ENCODE data around the gene KCNIP4. TPM values are rescaled to one million over a fixed set of nuclear protein-coding genes. Genes with fewer than 3 reads are reported as not detected.
A peak's percentile ranks its signal among the peaks of the same experiment; 100 is the strongest.

KCNIP4 gene
- total RNA-seq, 1 experiment from 2014 or later = not detected

DNA sequence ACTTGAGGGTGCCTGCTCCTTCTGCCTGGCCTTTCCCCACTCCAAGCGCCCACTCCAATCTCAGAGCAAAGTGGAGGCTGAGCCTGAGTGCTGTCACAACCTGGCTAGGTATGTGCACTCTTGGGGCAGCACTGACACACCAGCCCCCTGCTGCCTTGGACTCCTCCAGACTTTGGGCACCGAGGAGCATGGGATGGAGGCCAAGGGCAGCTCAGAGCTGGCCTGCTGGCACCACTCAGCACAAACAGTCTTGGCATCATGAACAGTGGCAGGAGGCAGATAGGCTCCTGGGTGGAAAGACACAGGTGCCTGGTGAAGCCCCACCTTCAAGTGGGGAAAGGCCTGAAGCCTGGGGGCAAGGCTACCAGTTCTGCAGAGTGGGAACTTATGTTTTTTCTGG is 91.8 kb downstream of the KCNIP4 start:
- DNase-seq (ENCODE audit: low read depth in 1 of 2, low spot score in 2 of 2) = no peak
- no peaks in the 10 kb centered on the region for H3K27me3 ChIP-seq (replicated peaks)
- H3K4me3 ChIP-seq = no peak overlapping the region
- H3K36me3 ChIP-seq = no peaks in the 10 kb centered on the region
- no peaks in the 10 kb centered on the region for H3K9me3 ChIP-seq (replicated peaks)
- H3K27ac ChIP-seq = no peak overlapping the region
- H3K4me1 ChIP-seq (replicated peaks) = no peaks in the 10 kb centered on the region

DNA sequence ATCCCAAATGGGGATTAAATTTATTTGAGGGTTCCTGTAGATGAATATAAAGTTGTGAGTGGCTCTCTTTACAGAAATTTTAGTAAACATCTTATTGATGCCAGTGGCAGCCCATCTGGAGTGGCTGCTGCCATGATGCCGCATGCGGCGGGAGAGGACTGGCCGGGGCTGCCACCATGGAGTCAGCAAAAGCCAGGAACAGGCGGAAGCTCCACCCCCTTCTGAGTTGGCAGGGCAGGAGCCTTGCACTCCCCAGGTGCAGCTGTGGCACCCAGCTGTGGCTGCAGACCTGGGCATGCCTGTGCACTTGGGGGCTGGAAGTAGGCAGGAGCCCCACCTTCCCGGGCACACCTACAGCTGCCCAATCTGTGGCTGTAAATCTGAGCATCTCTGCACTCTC is 92.3 kb downstream of the KCNIP4 start:
- Histone ChIP-seq H3K9me3 (replicated peaks) (no peaks in the 10 kb centered on the region), H3K27ac (no peak overlapping the region), H3K27me3 (replicated peaks) (no peaks in the 10 kb centered on the region), H3K4me1 (replicated peaks) (no peaks in the 10 kb centered on the region), H3K36me3 (no peaks in the 10 kb centered on the region), H3K4me3 (no peak overlapping the region)
- DNase-seq (ENCODE audit: low read depth in 1 of 2, low spot score in 2 of 2) = no peak

DNA sequence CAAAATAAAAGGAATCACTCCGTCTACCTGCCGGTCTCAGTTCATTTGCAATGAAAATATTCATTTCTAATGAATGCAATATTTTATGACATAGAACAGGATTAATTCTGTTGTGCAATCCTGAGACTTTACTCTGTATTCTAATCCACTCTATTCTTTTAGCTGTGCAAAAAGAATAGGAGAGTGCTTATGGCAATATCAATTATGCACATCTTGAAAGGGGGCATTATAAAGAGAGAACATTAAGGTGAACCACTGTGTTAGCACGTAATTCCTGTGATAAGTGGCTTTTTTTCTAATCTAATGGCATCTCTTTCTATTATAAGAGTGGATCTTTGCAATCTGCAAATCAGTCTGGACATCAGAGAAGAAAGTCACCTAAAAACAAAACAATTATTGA is 99.5 kb downstream of the KCNIP4 start:
- no peaks in the 10 kb centered on the region for H3K9me3 ChIP-seq (replicated peaks)
- no peak for DNase-seq (ENCODE audit: low read depth in 1 of 2, low spot score in 2 of 2)
- H3K27me3 ChIP-seq (replicated peaks) = no peaks in the 10 kb centered on the region
- H3K36me3 ChIP-seq = no peaks in the 10 kb centered on the region
- no peak overlapping the region for H3K4me3 ChIP-seq
- H3K27ac ChIP-seq = no peak overlapping the region
- no peaks in the 10 kb centered on the region for H3K4me1 ChIP-seq (replicated peaks)

DNA sequence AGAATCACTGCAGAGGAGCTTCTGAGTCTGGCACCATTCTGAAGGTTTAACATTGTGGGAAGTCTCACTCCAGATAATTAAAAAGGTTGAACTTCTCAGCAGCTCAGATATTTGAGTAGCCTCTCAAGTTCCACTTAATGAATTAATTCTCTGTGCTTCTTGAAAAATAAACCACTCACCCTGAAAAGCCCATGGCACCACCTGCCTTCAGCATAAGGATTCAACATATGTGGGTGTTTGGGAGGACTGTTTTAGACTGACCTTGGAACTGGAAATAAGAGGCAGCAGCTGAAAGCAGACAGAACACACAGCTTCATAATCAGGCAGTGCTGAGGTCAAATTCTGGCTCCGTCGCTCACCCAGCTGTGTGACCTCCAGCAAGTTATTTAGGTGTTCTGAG is 100.6 kb downstream of the KCNIP4 start:
- Histone ChIP-seq H3K27ac (no peak overlapping the region), H3K9me3 (replicated peaks) (no peaks in the 10 kb centered on the region), H3K36me3 (no peaks in the 10 kb centered on the region), H3K4me3 (no peak overlapping the region), H3K4me1 (replicated peaks) (no peaks in the 10 kb centered on the region), H3K27me3 (replicated peaks) (no peaks in the 10 kb centered on the region)
- no peak for DNase-seq (ENCODE audit: low read depth in 1 of 2, low spot score in 2 of 2)

DNA sequence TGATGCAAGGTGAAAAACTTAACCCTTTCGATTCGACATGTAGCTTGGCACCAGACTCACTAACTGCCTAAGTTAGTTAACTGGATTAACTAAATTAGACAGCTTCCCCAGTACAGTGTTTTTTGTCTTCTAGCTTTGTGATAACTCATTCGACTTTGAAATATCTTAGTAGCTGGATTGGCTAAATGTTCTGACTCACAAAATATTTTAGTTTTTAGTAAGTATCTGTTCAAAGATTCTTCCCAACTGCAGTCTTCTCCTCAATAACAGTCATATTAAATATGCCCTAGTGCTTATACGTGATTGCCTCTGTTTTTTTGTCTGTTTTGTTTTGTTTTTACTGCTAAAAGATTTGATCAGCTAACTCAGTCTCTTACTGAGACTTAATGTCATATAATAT is 102.9 kb downstream of the KCNIP4 start:
- no peak for DNase-seq (ENCODE audit: low read depth in 1 of 2, low spot score in 2 of 2)
- Histone ChIP-seq H3K27ac (no peak overlapping the region), H3K4me1 (replicated peaks) (no peaks in the 10 kb centered on the region), H3K4me3 (no peak overlapping the region), H3K36me3 (no peaks in the 10 kb centered on the region), H3K9me3 (replicated peaks) (no peaks in the 10 kb centered on the region), H3K27me3 (replicated peaks) (no peaks in the 10 kb centered on the region)

DNA sequence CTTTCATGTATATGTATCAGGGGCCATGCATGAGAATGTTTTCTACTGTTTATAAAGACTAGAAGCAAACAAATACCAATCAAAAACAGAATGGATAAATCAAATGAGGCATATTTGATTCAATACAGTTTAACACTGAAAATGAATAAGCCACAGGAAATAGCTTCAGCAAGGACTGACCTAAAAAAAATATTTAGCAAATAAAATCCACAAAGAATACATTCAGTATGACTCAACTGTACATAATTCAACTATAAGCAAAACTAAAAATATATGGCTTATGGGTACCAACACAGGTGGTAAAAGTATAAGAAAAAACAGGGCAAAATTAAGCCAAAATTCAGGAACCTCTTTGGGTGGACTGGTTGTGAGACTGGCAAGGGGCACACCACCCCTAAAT is 112.9 kb downstream of the KCNIP4 start:
- Histone ChIP-seq H3K27ac (no peak overlapping the region), H3K4me3 (no peak overlapping the region), H3K27me3 (replicated peaks) (no peaks in the 10 kb centered on the region), H3K36me3 (no peaks in the 10 kb centered on the region), H3K9me3 (replicated peaks) (no peaks in the 10 kb centered on the region), H3K4me1 (replicated peaks) (no peaks in the 10 kb centered on the region; the same call in 1 of the 2 replicates)
- DNase-seq (ENCODE audit: low read depth in 1 of 2, low spot score in 2 of 2) = no peak

DNA sequence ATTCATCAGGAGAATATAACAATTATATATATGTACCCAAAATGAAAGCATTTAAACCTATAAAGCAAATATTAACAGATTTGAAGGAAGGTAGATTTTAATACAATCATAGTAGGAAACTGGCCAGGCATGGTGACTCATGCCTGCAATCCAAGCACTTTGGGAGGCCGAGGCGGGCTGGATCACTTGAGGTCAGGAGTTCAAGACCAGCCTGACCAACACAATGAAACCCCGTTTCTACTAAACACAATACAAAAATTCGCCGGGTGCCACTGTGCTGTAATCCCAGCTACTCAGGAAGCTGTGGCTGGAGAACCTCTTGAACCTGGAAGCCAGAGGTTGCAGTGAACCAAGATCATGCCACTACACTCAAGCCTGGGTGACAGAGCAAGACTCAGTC is 118.3 kb downstream of the KCNIP4 start:
- no peak overlapping the region for H3K4me3 ChIP-seq
- H3K27ac ChIP-seq = no peak overlapping the region
- no peaks in the 10 kb centered on the region for H3K36me3 ChIP-seq
- no peaks in the 10 kb centered on the region for H3K27me3 ChIP-seq (replicated peaks)
- peaks cover 8% of the 10 kb centered on the region for H3K4me1 ChIP-seq (replicated peaks)
- no peaks in the 10 kb centered on the region for H3K9me3 ChIP-seq (replicated peaks)
- peak; percentile 14 to 45 for DNase-seq (ENCODE audit: low read depth in 1 of 2, low spot score in 2 of 2)

DNA sequence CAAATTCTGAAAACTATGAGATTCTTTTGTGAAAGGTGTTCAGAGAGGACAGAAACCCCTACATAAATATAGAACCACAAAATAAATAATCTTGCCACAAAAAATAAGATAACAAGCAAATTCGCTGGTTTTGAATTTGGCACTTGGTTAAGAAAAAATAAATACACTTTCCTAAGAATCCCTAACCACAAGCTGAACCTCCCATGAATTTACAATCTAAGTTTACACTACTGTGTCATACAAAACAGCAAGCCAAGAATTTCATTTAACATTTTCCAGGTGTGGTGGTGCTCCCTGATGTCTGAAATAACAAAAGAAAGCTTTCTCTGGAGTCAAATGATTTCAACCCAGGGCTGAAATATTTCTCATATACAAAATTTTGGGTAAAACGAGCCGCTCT is 121.0 kb downstream of the KCNIP4 start:
- no peak overlapping the region for H3K4me3 ChIP-seq
- peak in 1 of 2 experiments; percentile 71 for DNase-seq (ENCODE audit: low read depth in 1 of 2, low spot score in 2 of 2)
- H3K9me3 ChIP-seq (replicated peaks) = no peaks in the 10 kb centered on the region
- H3K27ac ChIP-seq = no peak overlapping the region
- peaks cover 8% of the 10 kb centered on the region for H3K4me1 ChIP-seq (replicated peaks)
- no peaks in the 10 kb centered on the region for H3K27me3 ChIP-seq (replicated peaks)
- no peaks in the 10 kb centered on the region for H3K36me3 ChIP-seq

DNA sequence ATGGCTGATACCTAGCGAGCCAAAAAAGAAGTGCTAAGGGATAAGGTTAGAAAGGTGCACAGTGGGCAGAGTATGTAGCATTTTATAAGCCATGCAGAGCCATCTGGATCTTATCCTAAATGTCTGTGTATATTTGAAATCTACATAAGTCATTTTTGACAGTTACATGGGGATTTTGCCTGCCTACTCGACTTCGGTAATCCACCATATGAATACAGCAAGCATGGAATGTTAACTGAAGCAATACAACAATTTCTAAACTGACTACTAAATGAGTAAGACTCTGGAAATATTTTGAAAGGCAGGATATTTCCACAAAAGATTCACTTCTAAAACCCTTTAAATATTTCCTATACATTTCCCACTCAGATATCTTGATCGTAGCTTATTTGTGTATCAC is 122.5 kb downstream of the KCNIP4 start:
- DNase-seq (ENCODE audit: low read depth in 1 of 2, low spot score in 2 of 2) = no peak
- Histone ChIP-seq H3K4me3 (no peak overlapping the region), H3K4me1 (replicated peaks) (peaks cover 8% of the 10 kb centered on the region), H3K36me3 (no peaks in the 10 kb centered on the region), H3K27ac (no peak overlapping the region), H3K27me3 (replicated peaks) (no peaks in the 10 kb centered on the region), H3K9me3 (replicated peaks) (no peaks in the 10 kb centered on the region)

DNA sequence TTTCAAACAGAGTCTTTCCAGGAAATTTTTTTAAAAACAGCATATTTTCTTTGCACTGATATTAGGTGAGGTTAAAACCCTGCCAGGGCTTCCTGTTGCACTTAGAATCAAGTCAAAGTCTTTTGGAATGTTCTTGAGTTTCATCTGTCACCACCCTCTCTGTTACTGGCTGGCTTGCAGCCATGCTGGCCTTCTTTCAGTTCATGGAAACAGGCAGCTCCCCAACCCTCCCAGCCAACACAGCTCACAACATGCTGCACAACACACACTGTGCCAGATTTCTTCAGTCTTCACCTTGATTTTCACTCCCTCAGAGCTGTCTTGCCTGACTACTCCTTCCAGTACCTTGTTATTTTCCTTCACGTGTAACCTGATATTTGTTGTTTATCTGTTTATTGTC is 129.5 kb downstream of the KCNIP4 start:
- H3K9me3 ChIP-seq (replicated peaks) = no peaks in the 10 kb centered on the region
- H3K4me1 ChIP-seq (replicated peaks) = no peaks in the 10 kb centered on the region
- H3K27me3 ChIP-seq (replicated peaks) = no peaks in the 10 kb centered on the region
- H3K36me3 ChIP-seq = no peaks in the 10 kb centered on the region
- H3K4me3 ChIP-seq = no peak overlapping the region
- no peak for DNase-seq (ENCODE audit: low read depth in 1 of 2, low spot score in 2 of 2)
- H3K27ac ChIP-seq = no peak overlapping the region

DNA sequence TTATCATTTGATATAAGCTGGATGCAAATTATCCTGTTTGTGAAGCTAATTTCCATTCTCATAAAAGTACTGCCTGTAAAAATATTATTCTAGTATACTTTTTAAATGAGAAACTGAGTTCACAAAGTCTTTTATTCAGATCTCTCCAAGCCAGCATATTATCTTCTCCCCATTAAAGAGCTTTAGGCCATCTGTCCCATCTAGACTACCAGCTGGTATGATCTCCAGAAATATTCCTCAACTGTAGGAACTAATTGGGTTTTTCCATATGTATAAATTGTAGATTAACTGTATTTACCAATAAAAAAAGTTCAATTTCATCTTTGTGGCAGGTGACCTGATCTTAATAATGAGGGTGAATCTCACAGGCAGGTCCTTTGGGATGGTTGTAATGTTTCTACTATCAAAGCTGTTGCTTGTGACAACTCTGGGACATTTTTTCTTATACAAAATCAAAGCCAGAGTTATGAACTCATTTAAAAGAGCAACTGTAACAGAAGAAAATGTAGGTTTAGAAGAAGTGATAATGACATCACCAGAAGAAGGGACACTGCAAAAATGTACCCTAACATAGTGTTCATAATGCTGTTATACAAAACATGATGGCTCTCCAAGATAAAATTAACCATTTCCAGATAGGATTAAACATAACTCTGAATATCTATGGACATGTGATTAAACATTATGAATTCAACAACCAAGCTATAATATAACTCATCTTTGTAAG is 132.8 kb downstream of the KCNIP4 start:
- no peak overlapping the region for H3K27ac ChIP-seq
- DNase-seq (ENCODE audit: low read depth in 1 of 2, low spot score in 2 of 2) = no peak
- H3K4me1 ChIP-seq (replicated peaks) = peaks cover 16% of the 10 kb centered on the region
- no peaks in the 10 kb centered on the region for H3K9me3 ChIP-seq (replicated peaks)
- H3K36me3 ChIP-seq = no peaks in the 10 kb centered on the region
- H3K4me3 ChIP-seq = no peak overlapping the region
- no peaks in the 10 kb centered on the region for H3K27me3 ChIP-seq (replicated peaks)

DNA sequence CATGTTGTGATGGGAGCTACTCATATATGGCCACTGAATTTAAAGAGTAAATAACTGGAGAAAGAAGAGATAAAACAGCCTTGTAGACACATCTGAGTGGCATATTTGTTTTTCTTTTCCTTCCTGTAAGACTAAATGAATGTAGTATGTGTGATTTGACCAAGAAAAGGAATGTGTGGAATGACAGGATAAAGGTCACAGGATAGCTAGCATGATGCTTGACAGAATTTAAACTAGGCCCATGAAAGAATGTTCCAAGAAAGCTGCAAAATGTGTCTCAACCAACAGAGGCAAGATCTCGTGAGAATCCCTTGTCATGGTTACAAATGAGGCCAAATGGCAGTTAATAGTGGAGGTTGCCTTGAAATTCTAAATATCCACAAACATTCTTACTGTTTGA is 137.0 kb downstream of the KCNIP4 start:
- peak overlapping the region; percentile 76 for H3K27ac ChIP-seq
- H3K36me3 ChIP-seq = no peaks in the 10 kb centered on the region
- no peaks in the 10 kb centered on the region for H3K9me3 ChIP-seq (replicated peaks)
- peak in 1 of 2 experiments; percentile 66 for DNase-seq (ENCODE audit: low read depth in 1 of 2, low spot score in 2 of 2)
- H3K4me3 ChIP-seq = no peak overlapping the region
- H3K27me3 ChIP-seq (replicated peaks) = no peaks in the 10 kb centered on the region
- H3K4me1 ChIP-seq (replicated peaks) = peaks cover 18% of the 10 kb centered on the region

DNA sequence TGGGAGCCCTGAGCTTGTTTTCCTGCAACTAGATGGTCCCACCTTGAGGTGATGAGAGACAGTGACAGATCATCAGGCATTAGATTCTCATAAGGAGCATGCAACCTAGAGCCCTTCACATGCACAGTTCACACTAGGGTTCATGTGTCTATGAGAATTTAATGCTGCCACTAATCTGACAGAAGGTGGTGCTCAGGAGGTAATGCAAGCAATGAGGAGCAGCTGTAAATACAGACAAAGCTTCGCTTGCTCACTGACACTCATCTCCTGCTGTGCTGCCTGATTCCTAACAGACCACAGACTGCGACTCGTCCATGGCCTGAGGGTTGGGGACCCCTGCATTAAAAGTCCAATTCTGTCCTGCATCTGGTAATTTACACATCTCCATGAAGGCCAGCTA is 141.6 kb downstream of the KCNIP4 start:
- Histone ChIP-seq H3K36me3 (no peaks in the 10 kb centered on the region), H3K27me3 (replicated peaks) (no peaks in the 10 kb centered on the region), H3K9me3 (replicated peaks) (no peaks in the 10 kb centered on the region), H3K4me1 (replicated peaks) (peaks cover 27% of the 10 kb centered on the region), H3K27ac (no peak overlapping the region), H3K4me3 (no peak overlapping the region)
- no peak for DNase-seq (ENCODE audit: low read depth in 1 of 2, low spot score in 2 of 2)

DNA sequence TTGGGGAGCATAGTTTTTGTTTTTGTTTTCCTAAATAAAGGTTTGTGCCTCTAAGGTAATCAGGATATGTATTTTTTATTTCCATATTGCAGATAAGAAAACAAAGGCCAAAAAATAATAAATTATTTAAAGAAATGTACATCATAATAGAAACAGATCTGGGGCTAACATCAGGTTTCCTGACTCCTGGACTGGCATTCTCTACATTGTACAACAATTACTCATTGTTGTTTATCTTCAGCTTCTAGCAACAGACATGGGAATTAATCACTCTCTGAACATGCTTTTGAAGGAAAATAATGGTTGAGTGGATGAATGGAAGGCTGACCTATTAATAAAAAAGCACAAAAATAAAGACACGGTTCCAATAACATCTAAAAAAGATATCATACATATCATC is 146.2 kb downstream of the KCNIP4 start:
- peak in 1 of 2 experiments; percentile 65 for DNase-seq (ENCODE audit: low read depth in 1 of 2, low spot score in 2 of 2)
- Histone ChIP-seq H3K27me3 (replicated peaks) (no peaks in the 10 kb centered on the region), H3K36me3 (no peaks in the 10 kb centered on the region), H3K4me1 (replicated peaks) (peaks cover 24% of the 10 kb centered on the region), H3K27ac (peak overlapping the region; percentile 99), H3K9me3 (replicated peaks) (no peaks in the 10 kb centered on the region), H3K4me3 (no peak overlapping the region)
